ENCODE results near the gene FKBP4.

- TF ChIP-seq EZH2 (IDR thresholded peaks at IDR 0.05; ENCODE audit: insufficient read depth, low read length) (no peak), CTCF (IDR thresholded peaks at IDR 0.05; ENCODE audit: insufficient read depth, low read depth, low read length) (no peak)
Measured at GRCh38 chr12:2754208-2754607, 40.6 kb upstream of the FKBP4 start.

Measured in astrocyte (in vitro differentiated cells and primary cell).